Measurements from ENCODE around the gene BACE2.
"Not testable (repeated sequence)": the region's sequence is repeated elsewhere in the genome, so short reads cannot be mapped to it uniquely, and the experiment has no call there.

Gene BACE2

GRCh38 chr21:41254090-41254700 lies 86.2 kb downstream of the BACE2 start:
- H3K36me3 ChIP-seq = peaks cover 59 to 78% (median 74%) of the 10 kb centered on the region in 3 donors
- H3K9me3 ChIP-seq = peaks cover 0 to 9% (median 0%) of the 10 kb centered on the region in 3 donors
- H3K4me1 ChIP-seq = peaks cover 0 to 21% (median 17%) of the 10 kb centered on the region in 4 donors
- H3K27me3 ChIP-seq = no peaks in the 10 kb centered on the region
- TF ChIP-seq, protein P1, sequence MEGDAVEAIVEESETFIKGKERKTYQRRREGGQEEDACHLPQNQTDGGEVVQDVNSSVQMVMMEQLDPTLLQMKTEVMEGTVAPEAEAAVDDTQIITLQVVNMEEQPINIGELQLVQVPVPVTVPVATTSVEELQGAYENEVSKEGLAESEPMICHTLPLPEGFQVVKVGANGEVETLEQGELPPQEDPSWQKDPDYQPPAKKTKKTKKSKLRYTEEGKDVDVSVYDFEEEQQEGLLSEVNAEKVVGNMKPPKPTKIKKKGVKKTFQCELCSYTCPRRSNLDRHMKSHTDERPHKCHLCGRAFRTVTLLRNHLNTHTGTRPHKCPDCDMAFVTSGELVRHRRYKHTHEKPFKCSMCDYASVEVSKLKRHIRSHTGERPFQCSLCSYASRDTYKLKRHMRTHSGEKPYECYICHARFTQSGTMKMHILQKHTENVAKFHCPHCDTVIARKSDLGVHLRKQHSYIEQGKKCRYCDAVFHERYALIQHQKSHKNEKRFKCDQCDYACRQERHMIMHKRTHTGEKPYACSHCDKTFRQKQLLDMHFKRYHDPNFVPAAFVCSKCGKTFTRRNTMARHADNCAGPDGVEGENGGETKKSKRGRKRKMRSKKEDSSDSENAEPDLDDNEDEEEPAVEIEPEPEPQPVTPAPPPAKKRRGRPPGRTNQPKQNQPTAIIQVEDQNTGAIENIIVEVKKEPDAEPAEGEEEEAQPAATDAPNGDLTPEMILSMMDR (IDR thresholded peaks at IDR 0.05) = no peak
- DNase-seq = no peak
- H3K4me3 ChIP-seq = no peak overlapping the region
- intact Hi-C loops (cut with DNase I; ENCODE audit: low total_unique reads) = no loop called here
- H3K27ac ChIP-seq = no peak overlapping the region

GRCh38 chr21:41255190-41255589 lies 87.2 kb downstream of the BACE2 start:
- TF ChIP-seq, protein P1 (IDR thresholded peaks at IDR 0.05) = no peak
- peaks cover 59 to 78% (median 78%) of the 10 kb centered on the region in 3 donors for H3K36me3 ChIP-seq
- intact Hi-C loops (cut with DNase I; ENCODE audit: low total_unique reads) = no loop called here

DNA sequence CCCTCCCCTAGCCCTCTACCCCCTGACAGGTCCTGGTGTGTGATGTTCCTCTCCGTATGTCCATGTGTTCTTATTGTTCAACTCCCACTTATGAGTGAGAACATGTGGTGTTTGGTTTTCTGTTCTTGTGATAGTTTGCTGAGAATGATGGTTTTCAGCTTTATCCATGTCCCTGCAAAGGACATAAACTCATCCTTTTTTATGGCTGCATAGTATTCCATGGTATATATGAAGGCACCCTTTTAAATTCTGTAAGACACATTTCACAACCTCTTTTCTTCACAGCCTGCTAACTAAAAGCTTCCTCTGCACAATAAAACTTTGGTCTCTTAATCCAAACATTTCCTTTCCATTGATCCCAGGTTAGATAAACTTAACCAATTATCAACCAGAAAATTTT lies 88.3 kb downstream of the BACE2 start:
- DNase-seq; H3K27me3 ChIP-seq; H3K9me3 ChIP-seq; H3K4me1 ChIP-seq; intact Hi-C loops (cut with DNase I; ENCODE audit: low total_unique reads); H3K27ac ChIP-seq; H3K4me3 ChIP-seq: not testable (repeated sequence)
- peaks cover 53 to 75% (median 70%) of the 10 kb centered on the region in 3 donors for H3K36me3 ChIP-seq

More at GRCh38 chr21:41255190-41255589, 87.2 kb downstream of the BACE2 start:
- DNase-seq = no peak
- Histone ChIP-seq H3K4me1 (peaks cover 0 to 11% (median 10%) of the 10 kb centered on the region in 4 donors), H3K27me3 (no peaks in the 10 kb centered on the region), H3K4me3 (no peak overlapping the region), H3K9me3 (peaks cover 0 to 9% (median 0%) of the 10 kb centered on the region in 3 donors), H3K27ac (no peak overlapping the region)

- Histone ChIP-seq H3K27me3 (no peaks in the 10 kb centered on the region), H3K36me3 (peaks cover 47 to 67% (median 62%) of the 10 kb centered on the region in 3 donors), H3K9me3 (peaks cover 0 to 9% (median 0%) of the 10 kb centered on the region in 3 donors), H3K27ac (no peak overlapping the region), H3K4me1 (no peaks in the 10 kb centered on the region), H3K4me3 (no peak overlapping the region)
- DNase-seq = no peak
- intact Hi-C loops (cut with DNase I; ENCODE audit: low total_unique reads) = no loop called here
- TF ChIP-seq, protein P1 (IDR thresholded peaks at IDR 0.05) = no peak
Measured at GRCh38 chr21:41256771-41257702, 89.1 kb downstream of the BACE2 start.

- DNase-seq = no peak
- intact Hi-C loops (cut with DNase I; ENCODE audit: low total_unique reads) = no loop called here
- Histone ChIP-seq H3K4me3 (no peak overlapping the region), H3K27ac (no peak overlapping the region), H3K27me3 (no peaks in the 10 kb centered on the region), H3K36me3 (peaks cover 32 to 59% (median 54%) of the 10 kb centered on the region in 3 donors), H3K4me1 (no peaks in the 10 kb centered on the region), H3K9me3 (peaks cover 0 to 6% (median 0%) of the 10 kb centered on the region in 3 donors)
- TF ChIP-seq, protein P1 (IDR thresholded peaks at IDR 0.05) = no peak
Measured at GRCh38 chr21:41258617-41259016, 90.7 kb downstream of the BACE2 start.

DNA sequence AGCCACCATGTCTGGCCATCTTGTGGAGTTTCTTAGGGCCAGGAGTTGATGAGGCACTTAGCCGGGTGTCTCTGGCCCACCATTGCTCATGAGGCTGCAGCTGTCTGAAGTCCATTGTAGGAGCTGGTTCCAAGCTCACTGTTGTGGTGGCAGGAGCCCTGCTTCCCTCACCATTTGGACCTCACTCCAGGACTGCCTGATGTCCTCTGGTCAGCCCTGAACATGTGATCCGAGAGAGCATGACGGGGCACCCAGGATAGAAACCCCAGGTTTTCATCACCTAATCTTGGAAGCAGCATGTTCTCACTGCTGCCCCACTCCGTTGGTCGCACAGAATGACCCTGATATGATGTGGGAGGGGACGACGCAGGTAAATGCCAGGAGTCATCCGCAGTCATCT lies 92.5 kb downstream of the BACE2 start:
- intact Hi-C loops (cut with DNase I; ENCODE audit: low total_unique reads) = no loop called here
- Histone ChIP-seq H3K27me3 (no peaks in the 10 kb centered on the region), H3K4me1 (no peaks in the 10 kb centered on the region), H3K36me3 (peaks cover 18 to 50% (median 45%) of the 10 kb centered on the region in 3 donors), H3K9me3 (no peaks in the 10 kb centered on the region), H3K27ac (no peak overlapping the region), H3K4me3 (no peak overlapping the region)
- DNase-seq = no peak
- TF ChIP-seq, protein P1 (IDR thresholded peaks at IDR 0.05) = no peak
